Activated T-cell treated with anti-CD3 and anti-CD28 coated beads for 48 hours (primary cell): ENCODE results near the gene TRIO.

Source experiments
- DNase-seq: peaks from one replicate; pipeline ENCODE4 v3.0.0-alpha.2; 2020; ENCODE audit warnings: low read depth

TRIO gene

GRCh38 chr5:14395411-14395810 is 252.3 kb downstream of the TRIO start:
- no peak for DNase-seq

- no peak for DNase-seq
Measured at GRCh38 chr5:14396066-14396465, 252.9 kb downstream of the TRIO start.

- DNase-seq: no peak
Measured at GRCh38 chr5:14396737-14397136, 253.6 kb downstream of the TRIO start.

GRCh38 chr5:14397717-14398116 is 254.6 kb downstream of the TRIO start:
- DNase-seq: no peak

- no peak for DNase-seq
Measured at GRCh38 chr5:14399054-14399692, 256.0 kb downstream of the TRIO start.

GRCh38 chr5:14400085-14400484 is 256.9 kb downstream of the TRIO start:
- no peak for DNase-seq

GRCh38 chr5:14400611-14401010 is 257.5 kb downstream of the TRIO start:
- no peak for DNase-seq

GRCh38 chr5:14401639-14402038 is 258.5 kb downstream of the TRIO start:
- no peak for DNase-seq

- DNase-seq: no peak
Measured at GRCh38 chr5:14402424-14402823, 259.3 kb downstream of the TRIO start.

- no peak for DNase-seq
Measured at GRCh38 chr5:14404780-14405179, 261.6 kb downstream of the TRIO start.

- DNase-seq: no peak
Measured at GRCh38 chr5:14405267-14405666, 262.1 kb downstream of the TRIO start.

GRCh38 chr5:14405706-14406553 is 262.8 kb downstream of the TRIO start:
- no peak for DNase-seq

GRCh38 chr5:14406554-14406849 is 263.4 kb downstream of the TRIO start:
- DNase-seq: no peak

- no peak for DNase-seq
Measured at GRCh38 chr5:14407051-14407450, 263.9 kb downstream of the TRIO start.

- DNase-seq: no peak
Measured at GRCh38 chr5:14407746-14408175, 264.6 kb downstream of the TRIO start.

GRCh38 chr5:14408969-14409586 is 265.9 kb downstream of the TRIO start:
- no peak for DNase-seq

- no peak for DNase-seq
Measured at GRCh38 chr5:14410068-14410393, 266.9 kb downstream of the TRIO start.

GRCh38 chr5:14410394-14411201 is 267.5 kb downstream of the TRIO start:
- no peak for DNase-seq

GRCh38 chr5:14411216-14411615 is 268.1 kb downstream of the TRIO start:
- DNase-seq: no peak

GRCh38 chr5:14413331-14413750 is 270.2 kb downstream of the TRIO start:
- DNase-seq: no peak

- no peak for DNase-seq
Measured at GRCh38 chr5:14414007-14414406, 270.9 kb downstream of the TRIO start.

- no peak for DNase-seq
Measured at GRCh38 chr5:14414656-14415023, 271.5 kb downstream of the TRIO start.
